ENCODE results near the gene ARL6IP4.

ARL6IP4 gene

DNA sequence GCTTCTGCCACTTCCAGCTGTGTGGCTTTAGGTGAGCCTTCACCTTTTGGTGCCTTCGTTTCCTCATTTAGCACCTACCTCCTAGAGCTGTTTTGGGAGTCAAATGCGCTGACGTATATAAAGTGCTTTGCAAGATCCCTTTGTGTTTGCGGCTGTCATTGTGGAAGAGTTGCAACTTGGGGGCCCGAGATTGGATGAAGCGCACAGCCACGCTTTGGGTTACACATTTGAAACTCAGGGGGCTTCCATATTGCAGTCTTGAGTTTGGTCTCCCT lies 636 bp upstream of the ARL6IP4 start:
- TF ChIP-seq CTCF (IDR thresholded peaks at IDR 0.05), result no peak
- H3K79me2 ChIP-seq, result peaks cover 15% of the 10 kb centered on the region
- peak overlapping the region; percentile 73 for H3K4me3 ChIP-seq (ENCODE audit: low read depth, low read length)
- H2AFZ ChIP-seq, result peak overlapping the region; percentile 97
- H3K27ac ChIP-seq, result peak overlapping the region; percentile 76
- H3K4me2 ChIP-seq (ENCODE audit: low read length), result peak overlapping the region; percentile 93
- H3K9me3 ChIP-seq (ENCODE audit: control insufficient read depth, low read length), result no peaks in the 10 kb centered on the region
- no peaks in the 10 kb centered on the region for H3K27me3 ChIP-seq (ENCODE audit: control insufficient read depth, insufficient read depth, low read length)
- H3K4me1 ChIP-seq, result peaks cover 36% of the 10 kb centered on the region
- H3K36me3 ChIP-seq (ENCODE audit: control insufficient read depth, insufficient read depth, low read length), result no peaks in the 10 kb centered on the region
- no peak overlapping the region for H3K9ac ChIP-seq

DNA sequence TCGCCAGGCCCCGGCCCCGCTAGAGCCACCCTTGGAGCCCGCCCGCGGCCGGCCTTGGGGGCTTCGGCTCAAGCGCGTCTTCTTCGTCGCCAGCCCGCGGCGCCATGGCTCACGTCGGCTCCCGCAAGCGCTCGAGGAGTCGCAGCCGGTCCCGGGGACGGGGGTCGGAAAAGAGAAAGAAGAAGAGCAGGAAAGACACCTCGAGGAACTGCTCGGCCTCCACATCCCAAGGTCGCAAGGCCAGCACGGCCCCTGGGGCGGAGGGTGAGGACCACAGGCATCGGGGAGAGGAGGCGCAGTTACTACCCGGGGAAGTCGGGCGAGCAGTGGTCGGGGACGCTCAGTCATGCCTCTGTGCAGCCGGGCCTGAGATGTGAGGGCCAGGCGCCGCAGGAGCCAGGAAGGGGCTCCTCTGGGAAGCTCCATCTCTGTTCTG lies 573 bp downstream of the ARL6IP4 start:
- Histone ChIP-seq H3K4me1 (peaks cover 40% of the 10 kb centered on the region), H2AFZ (peak overlapping the region; percentile 97), H3K9ac (peak overlapping the region; percentile 91), H3K4me2 (ENCODE audit: low read length) (peak overlapping the region; percentile 93), H3K27me3 (ENCODE audit: control insufficient read depth, insufficient read depth, low read length) (no peaks in the 10 kb centered on the region), H3K79me2 (peaks cover 9% of the 10 kb centered on the region), H3K27ac (peak overlapping the region; percentile 76), H3K9me3 (ENCODE audit: control insufficient read depth, low read length) (no peaks in the 10 kb centered on the region), H3K36me3 (ENCODE audit: control insufficient read depth, insufficient read depth, low read length) (no peaks in the 10 kb centered on the region), H3K4me3 (ENCODE audit: low read depth, low read length) (peak overlapping the region; percentile 73)
- TF ChIP-seq CTCF (IDR thresholded peaks at IDR 0.05), result no peak

DNA sequence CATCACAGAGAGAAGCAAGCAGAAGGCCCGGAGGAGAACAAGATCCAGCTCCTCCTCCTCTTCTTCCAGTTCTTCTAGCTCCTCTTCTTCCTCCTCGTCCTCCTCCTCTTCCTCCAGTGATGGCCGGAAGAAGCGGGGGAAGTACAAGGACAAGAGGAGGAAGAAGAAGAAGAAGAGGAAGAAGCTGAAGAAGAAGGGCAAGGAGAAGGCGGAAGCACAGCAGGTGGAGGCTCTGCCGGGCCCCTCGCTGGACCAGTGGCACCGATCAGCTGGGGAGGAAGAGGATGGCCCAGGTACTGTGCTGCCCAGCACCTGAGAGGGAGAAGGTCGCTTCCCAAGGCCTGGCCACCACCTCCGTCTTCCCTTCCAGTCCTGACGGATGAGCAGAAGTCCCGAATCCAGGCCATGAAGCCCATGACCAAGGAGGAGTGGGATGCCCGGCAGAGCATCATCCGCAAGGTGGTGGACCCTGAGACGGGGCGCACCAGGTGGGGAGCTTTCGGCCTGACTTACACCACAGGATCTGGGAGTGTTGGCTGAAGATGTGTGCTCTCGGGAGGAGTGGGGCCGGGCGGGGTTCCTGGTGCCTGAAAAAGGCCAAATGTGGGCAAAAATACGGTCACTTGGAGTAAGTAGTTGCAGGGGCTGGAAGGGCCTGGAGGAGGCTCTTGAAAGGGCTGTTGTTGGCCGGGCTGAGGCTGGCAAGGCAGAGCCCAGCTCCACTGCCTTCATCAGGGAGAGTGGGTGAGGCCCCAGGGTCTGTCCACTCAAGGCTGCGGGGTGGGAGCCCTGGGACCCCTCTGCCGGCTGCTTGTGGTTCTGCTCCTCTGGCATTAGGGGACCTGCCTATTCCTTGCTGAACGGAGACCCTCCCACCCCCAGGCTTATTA lies 1.4 kb downstream of the ARL6IP4 start:
- Histone ChIP-seq H2AFZ (no peak overlapping the region), H3K4me2 (ENCODE audit: low read length) (peak overlapping the region; percentile 93), H3K4me1 (peaks cover 35% of the 10 kb centered on the region), H3K9me3 (ENCODE audit: control insufficient read depth, low read length) (no peaks in the 10 kb centered on the region), H3K79me2 (peaks cover 8% of the 10 kb centered on the region), H3K27me3 (ENCODE audit: control insufficient read depth, insufficient read depth, low read length) (no peaks in the 10 kb centered on the region), H3K9ac (no peak overlapping the region), H3K36me3 (ENCODE audit: control insufficient read depth, insufficient read depth, low read length) (no peaks in the 10 kb centered on the region), H3K4me3 (ENCODE audit: low read depth, low read length) (peak overlapping the region; percentile 73), H3K27ac (no peak overlapping the region)
- TF ChIP-seq CTCF (IDR thresholded peaks at IDR 0.05), result no peak

GRCh38 chr12:122982477-122982815 lies 2.0 kb downstream of the ARL6IP4 start:
- H3K27ac ChIP-seq, result no peak overlapping the region
- no peak overlapping the region for H2AFZ ChIP-seq
- H3K9ac ChIP-seq, result no peak overlapping the region
- H3K4me3 ChIP-seq (ENCODE audit: low read depth, low read length), result no peak overlapping the region
- H3K79me2 ChIP-seq, result peaks cover 8% of the 10 kb centered on the region
- TF ChIP-seq CTCF (IDR thresholded peaks at IDR 0.05), result no peak
- no peaks in the 10 kb centered on the region for H3K36me3 ChIP-seq (ENCODE audit: control insufficient read depth, insufficient read depth, low read length)
- no peaks in the 10 kb centered on the region for H3K27me3 ChIP-seq (ENCODE audit: control insufficient read depth, insufficient read depth, low read length)
- H3K4me2 ChIP-seq (ENCODE audit: low read length), result no peak overlapping the region
- peaks cover 35% of the 10 kb centered on the region for H3K4me1 ChIP-seq
- no peaks in the 10 kb centered on the region for H3K9me3 ChIP-seq (ENCODE audit: control insufficient read depth, low read length)

Data from parathyroid adenoma (tissue), 2 donors.